Measurements from ENCODE around the gene TLE1. TPM values are rescaled to one million over a fixed set of nuclear protein-coding genes. Genes with fewer than 3 reads are reported as not detected.

The TLE1 gene
- total RNA-seq, 3 donors from 2014 or later, result 42.9 to 51.8 (median 47.3) TPM

DNA sequence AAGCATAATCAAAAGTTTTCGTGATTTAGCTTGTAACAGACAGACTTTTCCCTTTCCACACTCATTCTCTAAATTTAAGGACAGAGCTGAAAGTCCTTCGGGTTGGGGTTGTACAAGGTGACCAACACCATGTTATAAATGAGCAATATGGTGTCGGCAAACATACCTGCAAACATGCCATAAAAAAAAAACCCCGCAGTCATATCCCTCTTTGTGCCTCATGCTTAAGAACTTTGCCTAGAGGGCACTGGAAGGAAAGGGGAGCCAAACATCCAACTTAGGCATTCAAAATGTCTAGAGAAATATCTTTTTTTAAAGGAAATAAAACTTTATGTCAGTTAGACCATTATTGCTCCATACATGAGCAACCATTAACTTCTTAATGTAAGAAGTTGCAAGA, 73.2 kb downstream of the TLE1 start:
- no peak overlapping the region for H3K4me3 ChIP-seq
- intact Hi-C loops (cut with DNase I, micrococcal nuclease), result no loop called here
- H3K9me3 ChIP-seq, result no peaks in the 10 kb centered on the region
- no peak for DNase-seq
- TF ChIP-seq, protein P1, sequence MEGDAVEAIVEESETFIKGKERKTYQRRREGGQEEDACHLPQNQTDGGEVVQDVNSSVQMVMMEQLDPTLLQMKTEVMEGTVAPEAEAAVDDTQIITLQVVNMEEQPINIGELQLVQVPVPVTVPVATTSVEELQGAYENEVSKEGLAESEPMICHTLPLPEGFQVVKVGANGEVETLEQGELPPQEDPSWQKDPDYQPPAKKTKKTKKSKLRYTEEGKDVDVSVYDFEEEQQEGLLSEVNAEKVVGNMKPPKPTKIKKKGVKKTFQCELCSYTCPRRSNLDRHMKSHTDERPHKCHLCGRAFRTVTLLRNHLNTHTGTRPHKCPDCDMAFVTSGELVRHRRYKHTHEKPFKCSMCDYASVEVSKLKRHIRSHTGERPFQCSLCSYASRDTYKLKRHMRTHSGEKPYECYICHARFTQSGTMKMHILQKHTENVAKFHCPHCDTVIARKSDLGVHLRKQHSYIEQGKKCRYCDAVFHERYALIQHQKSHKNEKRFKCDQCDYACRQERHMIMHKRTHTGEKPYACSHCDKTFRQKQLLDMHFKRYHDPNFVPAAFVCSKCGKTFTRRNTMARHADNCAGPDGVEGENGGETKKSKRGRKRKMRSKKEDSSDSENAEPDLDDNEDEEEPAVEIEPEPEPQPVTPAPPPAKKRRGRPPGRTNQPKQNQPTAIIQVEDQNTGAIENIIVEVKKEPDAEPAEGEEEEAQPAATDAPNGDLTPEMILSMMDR (IDR thresholded peaks at IDR 0.05), result no peak
- H3K4me1 ChIP-seq (ENCODE audit: low read depth), result no peaks in the 10 kb centered on the region
- no peaks in the 10 kb centered on the region for H3K36me3 ChIP-seq (ENCODE audit: low read depth)
- ATAC-seq, result no peak

DNA sequence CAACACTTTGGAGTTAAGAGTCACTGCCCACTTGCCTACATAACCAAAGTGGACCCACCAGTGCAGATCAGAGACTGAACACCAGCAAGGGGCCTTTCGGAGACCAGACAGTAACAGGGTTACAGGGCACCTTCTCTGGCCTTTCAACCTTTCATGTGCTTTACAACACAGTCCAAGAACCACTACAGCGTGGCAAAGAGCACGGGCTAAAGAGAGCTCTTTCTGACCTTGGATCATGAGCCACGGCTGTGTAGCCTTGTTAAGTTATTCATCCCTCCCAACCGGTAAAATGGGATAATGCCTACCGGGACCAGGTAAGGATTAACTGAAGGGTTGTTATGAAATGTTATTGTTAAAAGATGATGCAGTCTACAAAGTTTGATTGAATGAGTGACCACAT, 75.0 kb downstream of the TLE1 start:
- H3K4me1 ChIP-seq (ENCODE audit: low read depth), result no peaks in the 10 kb centered on the region
- DNase-seq, result no peak
- no peak overlapping the region for H3K4me3 ChIP-seq
- H3K9me3 ChIP-seq, result no peaks in the 10 kb centered on the region
- ATAC-seq, result no peak
- intact Hi-C loops (cut with DNase I, micrococcal nuclease), result no loop called here
- H3K36me3 ChIP-seq (ENCODE audit: low read depth), result no peaks in the 10 kb centered on the region
- TF ChIP-seq, protein P1 (IDR thresholded peaks at IDR 0.05), result no peak

DNA sequence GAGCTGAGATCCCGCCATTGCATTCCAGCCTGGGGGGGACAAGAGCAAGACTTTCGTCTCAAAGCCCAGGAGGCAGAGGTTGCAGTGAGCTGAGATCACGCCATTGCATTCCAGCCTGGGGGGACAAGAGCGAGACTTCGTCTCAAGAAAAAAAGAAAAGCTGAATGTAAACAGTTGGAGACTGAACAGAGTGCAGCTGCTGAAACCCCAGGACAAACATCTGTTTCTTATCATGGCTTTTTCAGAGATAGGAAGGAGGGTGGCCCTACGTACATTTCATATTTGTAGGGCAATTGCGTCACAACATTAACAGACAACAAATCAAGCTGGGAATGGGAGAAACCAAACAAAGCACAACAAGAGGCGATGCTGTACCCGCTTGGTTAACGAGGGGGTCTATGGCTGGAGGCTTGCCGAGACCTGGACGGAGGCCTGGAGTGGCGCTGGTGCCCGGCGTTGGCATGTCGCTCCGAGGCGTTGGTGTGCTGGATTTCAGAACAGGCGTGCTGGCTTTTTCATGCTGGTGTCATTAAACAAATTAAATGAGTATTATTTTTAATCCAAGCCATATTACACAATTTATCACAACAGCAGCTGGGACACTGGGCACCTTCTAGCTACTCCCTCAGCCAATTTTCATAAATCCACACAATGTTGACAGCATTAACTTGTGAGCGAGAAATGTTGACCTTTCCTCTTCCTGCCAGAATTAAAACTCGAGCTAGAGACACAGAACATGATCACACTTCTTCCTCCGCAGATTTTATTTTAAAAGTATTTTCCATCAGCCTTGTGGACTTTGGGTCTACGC, 76.1 kb downstream of the TLE1 start:
- no peaks in the 10 kb centered on the region for H3K36me3 ChIP-seq (ENCODE audit: low read depth)
- TF ChIP-seq, protein P1 (IDR thresholded peaks at IDR 0.05), result no peak
- DNase-seq (peak in 2 of 3 donors; percentile 24 to 46), ATAC-seq (peak; percentile 58)
- intact Hi-C loops (cut with DNase I, micrococcal nuclease), result no loop called here
- no peaks in the 10 kb centered on the region for H3K4me1 ChIP-seq (ENCODE audit: low read depth)
- no peak overlapping the region for H3K4me3 ChIP-seq
- H3K9me3 ChIP-seq, result no peaks in the 10 kb centered on the region

DNA sequence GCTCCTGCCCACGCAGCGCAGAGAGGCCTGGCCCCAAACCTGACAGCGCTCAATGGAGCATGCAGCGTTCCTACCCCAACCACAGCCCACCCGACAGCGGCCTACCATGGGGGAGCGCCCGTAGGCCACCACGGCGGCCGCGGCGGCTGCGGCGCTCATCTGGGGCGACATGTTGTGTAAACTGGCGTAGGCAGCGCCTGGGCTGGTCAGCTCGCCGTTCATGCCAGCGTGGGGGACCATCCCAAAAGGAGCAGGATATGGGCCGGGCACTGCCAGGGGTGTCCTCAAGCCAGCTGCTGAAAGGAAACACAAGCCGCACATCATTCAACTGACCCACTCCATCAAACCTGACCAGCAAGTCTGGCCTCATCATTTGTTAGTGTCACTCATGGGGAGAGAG, 77.7 kb downstream of the TLE1 start:
- H3K4me1 ChIP-seq (ENCODE audit: low read depth), result no peaks in the 10 kb centered on the region
- H3K36me3 ChIP-seq (ENCODE audit: low read depth), result no peaks in the 10 kb centered on the region
- TF ChIP-seq, protein P1 (IDR thresholded peaks at IDR 0.05), result no peak
- no peak for DNase-seq
- intact Hi-C loops (cut with DNase I, micrococcal nuclease), result no loop called here
- H3K9me3 ChIP-seq, result no peaks in the 10 kb centered on the region
- no peak for ATAC-seq
- no peak overlapping the region for H3K4me3 ChIP-seq

DNA sequence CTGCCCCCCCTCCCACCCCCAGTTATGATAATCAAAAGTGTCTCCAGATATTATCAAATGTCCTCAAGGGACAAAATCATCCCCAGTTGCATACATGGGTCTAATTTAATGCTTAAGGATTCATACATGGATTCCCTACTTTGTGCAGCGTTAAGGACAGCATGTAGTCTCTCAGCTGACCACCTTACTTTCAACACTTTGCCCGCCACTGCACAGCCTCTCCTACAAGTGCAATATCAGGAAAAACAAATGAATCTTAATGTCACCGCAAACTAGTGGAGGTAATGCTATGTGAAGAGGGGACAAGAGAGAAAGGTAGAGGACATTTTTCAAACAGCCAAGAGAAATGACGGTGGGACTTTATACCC, 78.6 kb downstream of the TLE1 start:
- intact Hi-C loops (cut with DNase I, micrococcal nuclease), result no loop called here
- H3K4me1 ChIP-seq (ENCODE audit: low read depth), result no peaks in the 10 kb centered on the region
- no peaks in the 10 kb centered on the region for H3K36me3 ChIP-seq (ENCODE audit: low read depth)
- ATAC-seq, result no peak
- H3K9me3 ChIP-seq, result no peaks in the 10 kb centered on the region
- DNase-seq, result no peak
- H3K4me3 ChIP-seq, result no peak overlapping the region
- TF ChIP-seq, protein P1 (IDR thresholded peaks at IDR 0.05), result no peak
